LNCAP (cell line): ENCODE data around the gene NXPH2.

ENCODE experiments used
- TF ChIP-seq, protein P1 (sequence below): fragments of 450-650 bp; IDR thresholded peaks from 2 replicates; pipeline ENCODE4 v1.5.1; 2017; ENCODE audit warnings: mild to moderate bottlenecking

Gene NXPH2

DNA sequence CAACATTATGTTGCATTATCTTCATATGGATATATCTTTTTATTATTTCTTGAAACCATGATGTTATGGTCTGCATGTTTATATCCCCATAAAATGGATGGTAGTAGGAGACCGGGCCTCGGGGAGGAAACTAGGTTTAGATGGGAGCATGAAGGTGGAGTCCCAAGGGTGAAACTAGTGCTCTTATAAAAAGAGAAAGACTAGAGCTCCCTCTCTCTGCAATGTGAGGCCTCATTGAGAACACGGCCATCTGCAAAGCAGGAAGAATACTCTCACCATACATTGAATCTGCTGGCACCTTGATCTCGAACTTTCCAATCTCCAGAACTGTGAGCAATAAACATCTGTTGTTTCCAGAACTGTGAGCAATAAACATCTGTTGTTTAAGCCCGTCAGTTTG is 64.0 kb downstream of the NXPH2 start:
- TF ChIP-seq, protein P1, sequence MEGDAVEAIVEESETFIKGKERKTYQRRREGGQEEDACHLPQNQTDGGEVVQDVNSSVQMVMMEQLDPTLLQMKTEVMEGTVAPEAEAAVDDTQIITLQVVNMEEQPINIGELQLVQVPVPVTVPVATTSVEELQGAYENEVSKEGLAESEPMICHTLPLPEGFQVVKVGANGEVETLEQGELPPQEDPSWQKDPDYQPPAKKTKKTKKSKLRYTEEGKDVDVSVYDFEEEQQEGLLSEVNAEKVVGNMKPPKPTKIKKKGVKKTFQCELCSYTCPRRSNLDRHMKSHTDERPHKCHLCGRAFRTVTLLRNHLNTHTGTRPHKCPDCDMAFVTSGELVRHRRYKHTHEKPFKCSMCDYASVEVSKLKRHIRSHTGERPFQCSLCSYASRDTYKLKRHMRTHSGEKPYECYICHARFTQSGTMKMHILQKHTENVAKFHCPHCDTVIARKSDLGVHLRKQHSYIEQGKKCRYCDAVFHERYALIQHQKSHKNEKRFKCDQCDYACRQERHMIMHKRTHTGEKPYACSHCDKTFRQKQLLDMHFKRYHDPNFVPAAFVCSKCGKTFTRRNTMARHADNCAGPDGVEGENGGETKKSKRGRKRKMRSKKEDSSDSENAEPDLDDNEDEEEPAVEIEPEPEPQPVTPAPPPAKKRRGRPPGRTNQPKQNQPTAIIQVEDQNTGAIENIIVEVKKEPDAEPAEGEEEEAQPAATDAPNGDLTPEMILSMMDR: no peak

DNA sequence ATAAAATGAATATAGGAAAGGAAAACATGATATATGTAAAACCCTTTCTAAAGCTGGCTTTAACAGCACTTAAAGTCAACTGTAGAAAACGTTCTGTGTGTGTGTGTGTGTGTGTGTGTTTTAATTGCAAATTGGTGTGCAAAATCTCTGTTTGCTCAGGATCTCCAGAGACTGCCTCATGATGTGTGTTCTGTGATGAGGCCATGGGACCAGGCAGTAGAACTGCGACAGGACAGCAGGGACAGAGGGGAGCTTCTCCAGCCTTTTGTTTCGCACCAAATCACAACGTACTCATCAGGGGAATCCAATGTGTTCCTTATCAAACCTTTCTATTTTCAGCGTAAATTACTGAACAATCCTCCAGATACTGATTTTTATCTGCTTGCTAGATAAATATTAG is 66.7 kb downstream of the NXPH2 start:
- TF ChIP-seq, protein P1: no peak

DNA sequence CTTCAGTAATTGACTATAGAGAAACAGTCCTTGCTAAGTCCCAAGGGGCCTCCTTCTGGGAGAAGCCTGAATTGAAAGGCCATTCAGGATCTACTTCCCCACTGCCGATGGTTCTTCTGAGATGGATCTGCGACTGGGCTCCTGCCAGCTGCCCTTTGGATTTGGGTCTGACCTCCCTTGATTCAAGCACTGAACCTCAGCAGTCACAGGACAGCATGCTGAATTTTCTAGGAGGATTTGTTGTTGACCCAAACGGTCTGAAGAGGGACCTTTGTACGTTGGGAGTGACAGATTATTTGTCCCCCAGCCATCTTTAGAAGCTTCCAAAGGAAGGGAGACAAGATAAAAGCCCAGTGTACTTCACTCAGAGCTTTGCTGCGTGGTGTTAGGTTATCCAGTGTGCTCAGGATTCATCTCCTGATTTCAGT is 67.1 kb downstream of the NXPH2 start:
- TF ChIP-seq, protein P1: no peak

DNA sequence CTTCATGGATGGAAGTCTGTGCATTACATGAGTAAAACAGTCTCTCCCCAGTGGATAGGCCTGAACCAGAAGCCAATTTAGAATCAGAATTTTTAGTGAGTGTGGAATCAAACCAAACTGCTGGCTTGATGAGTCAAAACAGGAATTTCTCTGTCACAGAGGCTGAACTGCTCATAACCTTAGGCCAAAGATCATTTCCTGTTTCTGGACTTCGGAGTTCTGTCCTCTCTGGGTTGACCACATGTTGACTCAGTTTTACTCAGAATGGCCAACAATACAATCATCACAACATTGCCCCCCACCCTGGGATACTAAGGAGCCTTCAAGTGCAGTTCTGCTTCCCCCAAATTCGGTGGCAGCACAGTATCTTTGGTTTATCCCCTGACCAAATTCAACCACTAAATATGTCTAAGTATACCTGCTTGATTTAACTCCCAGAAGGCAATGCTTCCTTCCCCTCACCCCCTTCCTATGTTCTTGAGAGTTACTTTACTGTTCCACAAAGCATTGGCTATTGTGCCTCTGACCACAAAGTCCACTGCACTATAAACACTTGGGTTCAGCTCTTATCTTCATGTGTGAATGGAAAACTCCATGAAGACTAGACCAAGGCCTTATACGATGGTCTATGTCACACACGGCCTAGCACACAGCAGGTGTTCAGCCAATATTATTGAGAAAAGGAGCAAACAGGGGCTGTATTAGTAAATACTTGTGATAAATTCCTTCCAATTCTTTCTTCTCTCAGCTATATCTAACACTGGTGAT is 67.8 kb downstream of the NXPH2 start:
- TF ChIP-seq, protein P1: no peak

DNA sequence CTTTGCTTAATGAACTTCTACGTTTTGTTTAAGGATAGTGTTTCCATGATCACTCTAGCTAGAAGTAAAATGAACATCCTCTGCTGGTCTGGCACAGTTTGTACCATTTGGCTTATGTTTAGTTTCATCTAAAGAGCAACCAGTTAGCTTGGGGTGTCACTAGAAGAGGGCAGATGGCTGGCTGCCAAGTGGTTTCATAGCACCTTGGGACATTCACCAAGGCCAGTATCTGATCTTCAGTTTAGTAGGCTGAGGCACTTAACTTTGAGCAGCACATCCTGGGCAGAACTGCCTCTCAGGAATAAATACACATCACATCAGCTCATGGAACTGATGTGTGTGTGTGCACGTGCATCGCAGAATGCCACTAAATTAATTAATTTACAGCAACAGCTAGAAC is 68.4 kb downstream of the NXPH2 start:
- TF ChIP-seq, protein P1: no peak

DNA sequence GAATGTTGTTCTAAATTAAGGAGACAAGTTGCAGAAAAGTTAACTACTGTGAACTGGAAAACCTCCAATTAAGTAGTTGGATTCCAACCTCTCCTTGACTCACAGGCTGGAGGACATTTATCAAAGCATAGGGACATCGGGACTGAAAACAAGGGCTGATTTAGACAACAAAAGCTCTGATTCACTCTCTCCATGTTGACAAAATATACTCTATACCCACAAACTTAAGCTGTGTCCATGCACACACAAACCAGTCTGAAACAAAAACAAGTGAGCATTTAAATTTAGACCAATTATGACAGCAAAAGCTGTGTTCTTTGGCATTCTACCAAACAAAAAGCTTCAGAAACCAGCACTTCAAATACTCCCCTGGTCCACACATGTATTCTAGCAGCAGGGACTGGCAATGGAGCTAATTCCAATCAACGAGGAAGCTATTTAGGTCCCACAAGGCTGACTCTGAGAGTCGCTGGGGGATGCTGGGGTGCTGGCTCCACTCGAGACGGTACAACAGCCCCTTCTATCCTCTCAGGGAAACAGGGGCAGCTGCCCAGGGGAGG is 71.4 kb downstream of the NXPH2 start:
- TF ChIP-seq, protein P1: no peak

DNA sequence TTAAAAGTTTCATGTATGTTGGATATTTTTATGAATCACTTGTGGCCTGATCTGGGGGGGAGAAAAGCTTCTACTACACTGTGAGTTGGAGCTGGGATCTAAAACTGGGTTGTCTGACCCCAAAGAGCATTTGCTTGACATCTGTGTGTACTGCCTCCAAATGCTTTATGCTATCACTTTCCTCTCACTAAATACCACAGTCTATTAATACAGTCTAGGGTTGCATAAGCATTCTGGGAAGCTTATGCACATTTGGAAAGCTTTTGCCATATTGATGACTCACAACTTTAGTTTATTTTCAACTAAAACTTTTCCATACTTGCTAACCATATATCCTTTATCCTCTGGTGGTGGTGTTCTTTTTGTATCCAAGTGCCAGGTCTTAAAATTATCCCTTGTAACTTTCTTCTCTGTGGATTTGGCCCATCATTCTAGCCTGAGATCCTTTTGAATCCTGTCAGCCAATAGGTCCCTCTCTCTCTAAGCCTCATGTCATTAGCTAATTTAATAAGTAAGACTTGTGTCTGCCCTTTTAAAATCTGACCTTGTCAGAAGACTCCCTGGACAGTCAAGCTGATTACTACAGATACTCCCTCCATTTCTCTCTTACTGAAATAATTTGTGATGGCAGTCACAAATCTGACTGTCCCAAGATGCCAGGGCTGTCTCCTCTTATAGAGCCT is 72.7 kb downstream of the NXPH2 start:
- TF ChIP-seq, protein P1: no peak
